WTC11 (cell line): ENCODE results near the gene SEPTIN1.
"Not testable (repeated sequence)": the region's sequence is repeated elsewhere in the genome, so short reads cannot be mapped to it uniquely, and the experiment has no call there.

Source experiments
- ARID4B ChIP-seq: sonication (generic); formaldehyde crosslinking; IDR thresholded peaks from 2 replicates; pipeline ENCODE4 v1.8.0; 2023; ENCODE audit warnings: missing genetic modification reagents, mild to moderate bottlenecking, borderline replicate concordance
- FOXK1 ChIP-seq: sonication (generic); formaldehyde crosslinking; IDR thresholded peaks from 2 replicates; pipeline ENCODE4 v1.8.0; 2022; ENCODE audit warnings: mild to moderate bottlenecking, moderate library complexity, missing genetic modification reagents
- HMGA2 ChIP-seq: fragments of 250-450 bp; sonication (Bioruptor Pico); IDR thresholded peaks from 2 replicates; pipeline ENCODE4 v1.4.0; 2021; ENCODE audit warnings: mild to moderate bottlenecking, moderate library complexity
- MLX ChIP-seq: sonication (generic); formaldehyde crosslinking; IDR thresholded peaks from 2 replicates; pipeline ENCODE4 v1.8.1; 2023; ENCODE audit warnings: mild to moderate bottlenecking, missing genetic modification reagents, moderate library complexity
- NFE2L1 ChIP-seq: sonication (generic); formaldehyde crosslinking; IDR thresholded peaks from 2 replicates; pipeline ENCODE4 v1.8.1; 2023; ENCODE audit warnings: missing genetic modification reagents
- NR3C1 ChIP-seq: sonication (generic); formaldehyde crosslinking; conservative IDR thresholded peaks from 2 replicates; pipeline ENCODE4 v1.8.1; 2023; ENCODE audit warnings: low read depth, mild to moderate bottlenecking, missing genetic modification reagents
- TCF7 ChIP-seq: sonication (generic); formaldehyde crosslinking; IDR thresholded peaks from 2 replicates; pipeline ENCODE4 v1.8.0; 2022; ENCODE audit warnings: mild to moderate bottlenecking, low read depth, missing genetic modification reagents, moderate library complexity
- USF2 ChIP-seq: sonication (generic); formaldehyde crosslinking; IDR thresholded peaks from 2 replicates; pipeline ENCODE4 v1.8.1; 2023; ENCODE audit warnings: mild to moderate bottlenecking, missing genetic modification reagents, moderate library complexity
- TF ChIP-seq, protein P1 (sequence below): sonication (generic); formaldehyde crosslinking; IDR thresholded peaks from 2 replicates; pipeline ENCODE4 v1.8.0; 2022; ENCODE audit warnings: mild to moderate bottlenecking, missing genetic modification reagents

- TF ChIP-seq, protein P1, sequence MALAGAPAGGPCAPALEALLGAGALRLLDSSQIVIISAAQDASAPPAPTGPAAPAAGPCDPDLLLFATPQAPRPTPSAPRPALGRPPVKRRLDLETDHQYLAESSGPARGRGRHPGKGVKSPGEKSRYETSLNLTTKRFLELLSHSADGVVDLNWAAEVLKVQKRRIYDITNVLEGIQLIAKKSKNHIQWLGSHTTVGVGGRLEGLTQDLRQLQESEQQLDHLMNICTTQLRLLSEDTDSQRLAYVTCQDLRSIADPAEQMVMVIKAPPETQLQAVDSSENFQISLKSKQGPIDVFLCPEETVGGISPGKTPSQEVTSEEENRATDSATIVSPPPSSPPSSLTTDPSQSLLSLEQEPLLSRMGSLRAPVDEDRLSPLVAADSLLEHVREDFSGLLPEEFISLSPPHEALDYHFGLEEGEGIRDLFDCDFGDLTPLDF (CRISPR knock-in tag): not testable (repeated sequence)
- TF ChIP-seq MLX (CRISPR knock-in tag); FOXK1 (CRISPR knock-in tag); NFE2L1; TCF7 (CRISPR knock-in tag); HMGA2 (CRISPR knock-in tag); ARID4B (CRISPR knock-in tag); NR3C1 (CRISPR knock-in tag); USF2 (CRISPR knock-in tag): not testable (repeated sequence)
These were observed 47.8 kb downstream of the SEPTIN1 start for GRCh38 chr16:30334473-30334989.
